ENCODE data around the gene SORCS2. TPM values are rescaled to one million over a fixed set of nuclear protein-coding genes. Genes with fewer than 3 reads are reported as not detected.

The SORCS2 gene
- polyA plus RNA-seq, 3 donors = 0.46 to 0.55 TPM; not detected in 1

DNA sequence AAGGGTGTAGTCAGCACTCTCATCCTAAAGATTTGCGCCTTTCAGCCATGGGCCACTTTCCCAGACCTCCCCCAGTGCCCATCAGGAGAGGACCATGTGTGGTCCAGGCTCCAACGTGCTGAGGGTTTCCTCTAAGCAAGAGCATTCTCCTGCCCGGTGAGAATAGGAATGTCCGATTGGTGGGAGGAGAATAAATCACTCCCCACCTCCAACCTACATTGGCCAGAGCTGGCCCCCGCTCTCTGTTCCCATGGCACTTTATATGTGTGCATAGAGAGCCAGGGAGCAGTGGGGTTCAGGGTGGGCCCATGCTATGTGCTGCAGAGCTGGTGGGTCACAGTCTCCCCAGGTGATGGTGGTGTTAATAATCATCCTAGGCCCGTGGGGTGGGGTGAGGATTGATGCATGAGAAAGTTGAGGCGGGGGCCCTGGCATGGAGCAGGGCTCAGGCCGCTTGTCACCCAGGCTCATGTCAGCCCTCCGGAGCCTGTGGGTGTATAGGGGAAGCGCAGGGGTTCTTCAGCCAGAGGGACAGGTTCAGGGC lies 6.8 kb upstream of the SORCS2 start:
- H3K27me3 ChIP-seq (ENCODE audit: control insufficient read depth in 2 of 2, insufficient read depth in 2 of 2, low read length in 2 of 2) = peaks cover 0 to 3% of the 10 kb centered on the region in 2 donors
- no peak overlapping the region for H3K4me2 ChIP-seq (replicated peaks; ENCODE audit: extremely low read depth, low read length, poor library complexity, severe bottlenecking)
- no peaks in the 10 kb centered on the region for H3K36me3 Mint-ChIP-seq
- peaks cover 14 to 23% (median 21%) of the 10 kb centered on the region in 3 donors for H3K27me3 Mint-ChIP-seq (ENCODE audit: low read depth in 3 of 3)
- H4K20me1 ChIP-seq (ENCODE audit: insufficient read depth, low read length) = no peaks in the 10 kb centered on the region
- DNase-seq = no peak
- H3K4me3 ChIP-seq (replicated peaks in 1 of 3; ENCODE audit: low read depth in 2 of 3, low read length in 3 of 3) = no peak overlapping the region
- H3K4me1 Mint-ChIP-seq = no peaks in the 10 kb centered on the region
- H3K9ac ChIP-seq (ENCODE audit: insufficient read depth, low read length, poor library complexity, severe bottlenecking) = no peak overlapping the region
- no peaks in the 10 kb centered on the region for H3K79me2 ChIP-seq (ENCODE audit: insufficient read depth, low read length)
- H3K27ac ChIP-seq (ENCODE audit: low read depth in 1 of 2, low read length in 2 of 2) = no peak overlapping the region
- no peaks in the 10 kb centered on the region for H3K36me3 ChIP-seq (replicated peaks in 1 of 2; ENCODE audit: control insufficient read depth in 1 of 2, insufficient read depth in 2 of 2, low read length in 2 of 2)
- H3K27ac Mint-ChIP-seq = no peak overlapping the region
- no peak overlapping the region for H3K4me3 Mint-ChIP-seq
- intact Hi-C loops (cut with micrococcal nuclease) = no loop called here
- no peak overlapping the region for H2AFZ ChIP-seq (ENCODE audit: insufficient read depth, low read depth, low read length, poor library complexity, severe bottlenecking)
- peaks cover 0 to 2% (median 0%) of the 10 kb centered on the region in 7 donors for H3K9me3 Mint-ChIP-seq
- H3K4me1 ChIP-seq (ENCODE audit: control insufficient read depth in 1 of 2, insufficient read depth in 2 of 2, low read length in 2 of 2) = no peaks in the 10 kb centered on the region
- H3K9me3 ChIP-seq (replicated peaks in 1 of 2; ENCODE audit: control insufficient read depth in 1 of 2, insufficient read depth in 1 of 2, low read length in 2 of 2) = no peaks in the 10 kb centered on the region
- WGBS (ENCODE audit: insufficient coverage) = 89% methylated on average over 3 of the region's 10 CpGs
- no peak for TF ChIP-seq CTCF (IDR thresholded peaks at IDR 0.05)

DNA sequence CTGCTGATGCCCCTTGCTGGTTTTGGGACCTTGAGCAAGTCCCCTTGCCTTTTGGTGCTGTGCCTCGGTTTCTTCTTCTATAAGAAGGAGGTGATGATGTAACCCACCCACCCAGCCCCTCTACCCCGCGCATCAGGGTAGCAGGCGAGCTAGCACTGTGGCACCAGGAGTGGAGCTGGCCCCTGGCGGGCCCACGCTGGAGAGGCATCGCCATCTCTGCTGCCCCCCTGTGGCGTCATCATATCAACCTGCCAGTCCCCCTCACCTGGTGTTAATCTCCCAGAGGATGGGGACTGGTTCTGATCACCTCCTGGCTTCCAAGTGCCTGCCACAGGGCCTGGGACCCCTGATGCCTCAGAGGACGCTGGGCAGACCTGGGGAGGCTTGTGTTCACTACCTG lies 6.3 kb upstream of the SORCS2 start:
- Mint-ChIP-seq H3K36me3 (no peaks in the 10 kb centered on the region), H3K27ac (no peak overlapping the region), H3K4me1 (no peaks in the 10 kb centered on the region), H3K4me3 (no peak overlapping the region), H3K27me3 (ENCODE audit: low read depth in 3 of 3) (peaks cover 14 to 23% (median 21%) of the 10 kb centered on the region in 3 donors), H3K9me3 (peaks cover 0 to 2% (median 0%) of the 10 kb centered on the region in 7 donors)
- Histone ChIP-seq H3K9ac (ENCODE audit: insufficient read depth, low read length, poor library complexity, severe bottlenecking) (no peak overlapping the region), H3K27me3 (ENCODE audit: control insufficient read depth in 2 of 2, insufficient read depth in 2 of 2, low read length in 2 of 2) (peaks cover 3% of the 10 kb centered on the region in 2 donors), H3K27ac (ENCODE audit: low read depth in 1 of 2, low read length in 2 of 2) (no peak overlapping the region), H2AFZ (ENCODE audit: insufficient read depth, low read depth, low read length, poor library complexity, severe bottlenecking) (no peak overlapping the region), H4K20me1 (ENCODE audit: insufficient read depth, low read length) (no peaks in the 10 kb centered on the region), H3K4me3 (replicated peaks in 1 of 3; ENCODE audit: low read depth in 2 of 3, low read length in 3 of 3) (no peak overlapping the region), H3K79me2 (ENCODE audit: insufficient read depth, low read length) (no peaks in the 10 kb centered on the region), H3K9me3 (replicated peaks in 1 of 2; ENCODE audit: control insufficient read depth in 1 of 2, insufficient read depth in 1 of 2, low read length in 2 of 2) (no peaks in the 10 kb centered on the region), H3K4me1 (ENCODE audit: control insufficient read depth in 1 of 2, insufficient read depth in 2 of 2, low read length in 2 of 2) (no peaks in the 10 kb centered on the region), H3K36me3 (replicated peaks in 1 of 2; ENCODE audit: control insufficient read depth in 1 of 2, insufficient read depth in 2 of 2, low read length in 2 of 2) (no peaks in the 10 kb centered on the region), H3K4me2 (replicated peaks; ENCODE audit: extremely low read depth, low read length, poor library complexity, severe bottlenecking) (no peak overlapping the region)
- 28% methylated on average over 2 of the region's 9 CpGs for WGBS (ENCODE audit: insufficient coverage)
- intact Hi-C loops (cut with micrococcal nuclease) = no loop called here
- DNase-seq = no peak
- no peak for TF ChIP-seq CTCF (IDR thresholded peaks at IDR 0.05)

Measured in CD14-positive monocyte (primary cell).